GM13977 (cell line): ENCODE data around the gene HEPN1.
"Not testable (repeated sequence)": the region's sequence is repeated elsewhere in the genome, so short reads cannot be mapped to it uniquely, and the experiment has no call there.

Experiments used
- DNase-seq: peaks from one replicate; pipeline ENCODE4 v3.0.0; 2012; ENCODE audit warnings: low spot score
- in situ Hi-C: fragments of 300-500 bp; cut with MboI; formaldehyde crosslinking; loops from one replicate; pipeline ENCODE4 v1.12.0; 2022; ENCODE audit warnings: low sequenced_read_pairs, low pct_unique_long_range_greater_than_20kb, mixed read lengths, inconsistent platforms; ENCODE audit not compliant: unreplicated experiment
- TF ChIP-seq, protein P1 (sequence below): IDR thresholded peaks from 2 replicates; pipeline ENCODE4 v1.5.1; 2012; ENCODE audit warnings: mild to moderate bottlenecking, control low read depth; ENCODE audit not compliant: insufficient read depth; ENCODE audit errors: extremely low read depth, missing control alignments

Gene HEPN1

DNA sequence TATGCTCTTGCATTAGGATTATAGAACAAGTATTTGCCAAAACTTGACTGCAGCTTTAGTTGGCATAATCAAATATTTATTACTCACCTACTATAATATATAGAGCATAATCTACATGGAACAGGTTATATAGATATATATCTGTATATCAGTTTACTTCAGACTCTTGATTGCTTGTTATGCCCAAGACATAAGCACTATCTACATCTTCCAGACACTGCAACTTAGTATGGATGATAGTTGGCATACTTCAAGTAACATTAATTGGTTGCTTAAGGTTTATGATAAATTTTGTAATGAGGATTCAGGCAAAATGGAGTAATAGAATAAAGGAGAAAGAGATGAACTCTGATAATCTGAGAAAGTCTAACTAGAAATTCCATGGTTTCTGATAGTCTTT, 36.0 kb downstream of the HEPN1 start:
- in situ Hi-C loops = loop anchor here (25.0 kb wide), 1 partner anchor 382 kb away; no protein-coding TSS in a partner anchor
- no peak for DNase-seq
- TF ChIP-seq, protein P1, sequence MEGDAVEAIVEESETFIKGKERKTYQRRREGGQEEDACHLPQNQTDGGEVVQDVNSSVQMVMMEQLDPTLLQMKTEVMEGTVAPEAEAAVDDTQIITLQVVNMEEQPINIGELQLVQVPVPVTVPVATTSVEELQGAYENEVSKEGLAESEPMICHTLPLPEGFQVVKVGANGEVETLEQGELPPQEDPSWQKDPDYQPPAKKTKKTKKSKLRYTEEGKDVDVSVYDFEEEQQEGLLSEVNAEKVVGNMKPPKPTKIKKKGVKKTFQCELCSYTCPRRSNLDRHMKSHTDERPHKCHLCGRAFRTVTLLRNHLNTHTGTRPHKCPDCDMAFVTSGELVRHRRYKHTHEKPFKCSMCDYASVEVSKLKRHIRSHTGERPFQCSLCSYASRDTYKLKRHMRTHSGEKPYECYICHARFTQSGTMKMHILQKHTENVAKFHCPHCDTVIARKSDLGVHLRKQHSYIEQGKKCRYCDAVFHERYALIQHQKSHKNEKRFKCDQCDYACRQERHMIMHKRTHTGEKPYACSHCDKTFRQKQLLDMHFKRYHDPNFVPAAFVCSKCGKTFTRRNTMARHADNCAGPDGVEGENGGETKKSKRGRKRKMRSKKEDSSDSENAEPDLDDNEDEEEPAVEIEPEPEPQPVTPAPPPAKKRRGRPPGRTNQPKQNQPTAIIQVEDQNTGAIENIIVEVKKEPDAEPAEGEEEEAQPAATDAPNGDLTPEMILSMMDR = no peak

- in situ Hi-C loops = loop anchor here (10.0 to 25.0 kb wide), 2 partner anchors 193 to 375 kb away; no protein-coding TSS in a partner anchor
- TF ChIP-seq, protein P1 = peak; percentile 70
- peak; percentile 67 for DNase-seq
These were observed 43.0 kb downstream of the HEPN1 start for GRCh38 chr11:124961972-124962609.

DNA sequence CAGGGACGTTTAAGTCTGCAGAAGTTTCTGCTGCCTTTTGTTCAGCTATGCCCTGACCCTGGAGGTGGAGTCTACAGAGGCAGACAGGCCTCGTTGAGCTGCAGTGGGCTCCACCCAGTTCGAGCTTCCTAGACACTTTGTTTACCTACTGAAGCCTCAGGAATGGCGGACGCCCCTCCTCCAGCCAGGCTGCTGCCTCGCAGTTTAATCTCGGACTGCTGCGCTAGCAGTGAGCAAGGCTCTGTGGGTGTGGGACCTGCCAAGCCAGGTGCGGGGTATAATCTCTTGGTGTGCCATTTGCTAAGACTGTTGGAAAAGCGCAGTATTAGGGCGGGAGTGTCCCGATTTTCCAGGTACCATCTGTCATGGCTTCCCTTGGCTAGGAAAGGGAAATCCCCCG, 49.1 kb downstream of the HEPN1 start:
- not testable (repeated sequence) for DNase-seq
- in situ Hi-C loops = loop anchor here (10.0 to 25.0 kb wide), 2 partner anchors 187 to 369 kb away; no protein-coding TSS in a partner anchor
